ENCODE data around the gene AQR. TPM values are rescaled to one million over a fixed set of nuclear protein-coding genes. Genes with fewer than 3 reads are reported as not detected.
"Not testable (repeated sequence)": the region's sequence is repeated elsewhere in the genome, so short reads cannot be mapped to it uniquely, and the experiment has no call there.

The AQR gene
- total RNA-seq, 1 donor from 2014 or later, result 48.5 TPM

- no peak for DNase-seq (ENCODE audit: low spot score)
These were observed 155.9 kb downstream of the AQR start for GRCh38 chr15:34813446-34814190.

DNA sequence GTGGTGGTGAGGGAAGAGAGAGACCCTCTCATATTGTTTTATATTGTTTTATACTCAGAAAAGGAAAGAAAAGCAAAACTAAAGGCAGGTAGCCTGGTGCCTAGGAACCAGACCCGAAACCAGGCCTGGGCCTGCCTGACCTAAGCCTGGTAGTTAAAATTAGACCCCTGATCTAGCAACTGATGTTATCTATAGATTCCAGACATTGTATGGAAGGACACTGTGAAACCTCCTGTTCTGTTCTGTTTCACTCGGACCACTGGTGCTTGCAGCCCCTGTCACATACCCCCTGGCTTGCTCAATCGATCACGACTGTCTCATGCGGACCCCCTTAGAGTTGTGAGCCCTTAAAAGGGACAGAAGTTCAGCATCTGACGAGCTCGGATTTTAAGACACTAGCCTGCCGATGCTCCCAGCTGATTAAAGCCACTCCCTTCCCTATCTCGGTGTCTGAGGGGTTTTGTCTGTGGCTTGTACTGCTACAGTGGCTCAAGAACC is 156.6 kb downstream of the AQR start:
- not testable (repeated sequence) for DNase-seq (ENCODE audit: low spot score)

GRCh38 chr15:34812369-34812768 is 157.2 kb downstream of the AQR start:
- no peak for DNase-seq (ENCODE audit: low spot score)

DNA sequence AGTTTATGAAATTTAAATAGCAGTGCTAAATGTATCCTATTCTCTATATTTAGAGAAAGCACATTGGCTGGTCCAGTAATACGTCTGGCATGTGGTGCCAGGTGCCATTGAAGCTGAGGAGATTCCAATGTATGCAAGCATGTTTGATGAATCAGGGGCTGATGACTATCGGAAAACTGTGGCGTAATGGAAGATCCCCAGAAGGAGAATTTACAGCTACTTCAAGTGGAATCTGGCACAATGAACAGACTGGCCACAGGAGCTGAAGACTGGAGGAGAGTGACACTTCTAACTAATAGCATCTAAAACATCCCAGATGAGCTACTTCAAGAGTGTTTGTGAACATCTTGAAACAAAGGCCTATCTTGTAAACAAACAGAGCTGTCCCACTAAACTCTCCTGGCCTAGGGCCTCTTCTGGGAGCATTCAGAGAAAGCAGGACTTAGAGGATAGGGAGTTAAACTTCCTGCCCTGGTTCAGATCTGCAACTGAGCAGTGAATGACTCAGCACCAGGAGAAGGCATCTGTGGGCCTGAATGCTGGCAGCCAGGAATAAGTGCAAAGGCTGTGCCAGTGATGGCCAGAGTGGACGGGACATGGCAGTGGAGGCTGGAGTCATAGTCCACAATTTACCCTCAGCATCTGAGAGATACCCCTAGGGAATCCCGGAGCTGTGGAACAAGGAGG is 159.0 kb downstream of the AQR start:
- DNase-seq (ENCODE audit: low spot score), result no peak

- no peak for DNase-seq (ENCODE audit: low spot score)
These were observed 160.4 kb downstream of the AQR start for GRCh38 chr15:34809186-34809585.

DNA sequence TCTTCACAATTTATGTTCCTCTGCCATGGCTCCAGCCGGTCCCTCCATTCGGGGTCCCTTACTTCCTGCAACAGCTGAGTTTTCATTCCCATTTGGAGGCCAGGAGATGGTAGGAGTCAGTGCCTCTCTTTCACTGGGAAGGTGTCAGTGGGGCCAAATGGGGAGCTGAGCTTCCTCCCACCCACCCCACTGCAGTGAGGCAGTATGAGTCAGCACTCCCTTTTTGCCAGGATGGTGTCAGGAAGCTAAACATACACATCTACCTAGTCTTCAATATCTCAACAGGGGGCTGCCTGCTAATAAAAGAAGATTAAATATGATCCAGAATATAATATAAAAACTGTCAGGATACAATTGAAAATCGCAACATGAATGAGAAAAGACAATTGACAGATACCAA is 161.5 kb downstream of the AQR start:
- DNase-seq (ENCODE audit: low spot score), result no peak

GRCh38 chr15:34807241-34807640 is 162.3 kb downstream of the AQR start:
- not testable (repeated sequence) for DNase-seq (ENCODE audit: low spot score)

- DNase-seq (ENCODE audit: low spot score), result no peak
These were observed 164.8 kb downstream of the AQR start for GRCh38 chr15:34804776-34805175.

DNA sequence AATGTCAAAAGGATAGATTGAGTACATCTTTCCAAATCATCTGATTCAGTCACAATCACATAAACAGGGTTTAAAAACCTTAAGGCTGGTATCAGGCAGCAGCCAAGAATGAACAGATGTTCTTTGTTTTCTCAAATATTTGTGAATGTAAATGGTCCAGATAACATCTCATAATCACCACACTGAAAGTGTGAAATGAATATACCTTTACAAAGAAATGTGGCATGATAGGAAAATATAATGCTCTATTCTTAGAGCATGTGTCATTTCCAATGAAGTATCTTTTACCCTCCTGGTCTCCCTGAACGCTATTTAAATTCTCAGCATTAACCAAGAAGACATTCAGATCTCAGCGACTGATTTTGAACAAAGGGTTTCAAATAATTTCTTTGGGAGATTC is 165.4 kb downstream of the AQR start:
- DNase-seq (ENCODE audit: low spot score), result no peak

GRCh38 chr15:34802803-34803750 is 166.5 kb downstream of the AQR start:
- no peak for DNase-seq (ENCODE audit: low spot score)

GRCh38 chr15:34802371-34802770 is 167.2 kb downstream of the AQR start:
- no peak for DNase-seq (ENCODE audit: low spot score)

Other genes starting within 250 kb of the AQR start
- gene GJD2, start 214.7 kb downstream of the AQR start, total RNA-seq, result not detected
- 29.7 TPM for gene ACTC1, start 174.2 kb downstream of the AQR start, total RNA-seq
- 47.8 TPM for gene ZNF770, start 18.5 kb upstream of the AQR start, total RNA-seq
- gene NANOGP8, start 115.6 kb upstream of the AQR start, total RNA-seq, result 4.6 TPM

Measured in ureter (tissue), 1 donor.